Measurements from ENCODE around the gene NFYA.

The NFYA gene

GRCh38 chr6:41064841-41065240 is 7.9 kb upstream of the NFYA start (continued):
- no peak for TF ChIP-seq PRDM4 (tag by site-specific recombination; IDR thresholded peaks at IDR 0.05)
- no peak for TF ChIP-seq ZNF18 (tag by site-specific recombination; IDR thresholded peaks at IDR 0.05)
- TF ChIP-seq BCL11B (tag by site-specific recombination; IDR thresholded peaks at IDR 0.05; ENCODE audit: low read depth), result no peak
- no peak for TF ChIP-seq ZNF114 (tag by site-specific recombination; IDR thresholded peaks at IDR 0.05)
- no peak for TF ChIP-seq GLIS1 (tag by site-specific recombination; IDR thresholded peaks at IDR 0.05)
- TF ChIP-seq ZNF394 (tag by site-specific recombination; IDR thresholded peaks at IDR 0.05; ENCODE audit: borderline replicate concordance), result no peak

GRCh38 chr6:41065550-41066026 is 7.2 kb upstream of the NFYA start:
- no peak overlapping the region for H3K4me3 ChIP-seq (ENCODE audit: low read depth, low read length)
- ChIA-PET CTCF (interaction anchor here (0.6 to 1.3 kb wide), 7 partner anchors 10 to 1717 kb away, joined by 3 to 6 read pairs (median 4); no protein-coding TSS in a partner anchor), POLR2A (no interaction called here)
- no peaks in the 10 kb centered on the region for H3K9me3 ChIP-seq (ENCODE audit: control insufficient read depth, insufficient read depth, low read depth, low read length)
- H3K27ac ChIP-seq (ENCODE audit: extremely low read depth, low read depth, low read length), result no peak overlapping the region
- H3K4me1 ChIP-seq (ENCODE audit: control insufficient read depth, insufficient read depth, low read length), result no peaks in the 10 kb centered on the region
- H3K36me3 ChIP-seq (ENCODE audit: control insufficient read depth in 2 of 2, insufficient read depth in 1 of 2, low read length in 2 of 2), result peaks cover 4 to 58% of the 10 kb centered on the region in 2 experiments; a peak in 2 of 3 replicates
- TF ChIP-seq ZNF394 (tag by site-specific recombination; IDR thresholded peaks at IDR 0.05; ENCODE audit: borderline replicate concordance), result no peak
- TF ChIP-seq ZNF211 (tag by site-specific recombination; IDR thresholded peaks at IDR 0.05; ENCODE audit: low read depth), result no peak
- no peak for TF ChIP-seq ZNF449 (tag by site-specific recombination; IDR thresholded peaks at IDR 0.05)
- no peak for TF ChIP-seq ZBTB10 (tag by site-specific recombination; IDR thresholded peaks at IDR 0.05)
- no peak for TF ChIP-seq ZNF600 (tag by site-specific recombination; IDR thresholded peaks at IDR 0.05)
- TF ChIP-seq MYNN (tag by site-specific recombination; IDR thresholded peaks at IDR 0.05; ENCODE audit: borderline replicate concordance), result no peak
- no peak for TF ChIP-seq INSM2 (tag by site-specific recombination; IDR thresholded peaks at IDR 0.05)
- TF ChIP-seq ZNF549 (tag by site-specific recombination; IDR thresholded peaks at IDR 0.05), result no peak
- no peak for TF ChIP-seq ZNF324 (tag by site-specific recombination; IDR thresholded peaks at IDR 0.05)
- no peak for TF ChIP-seq TRIM28 (IDR thresholded peaks at IDR 0.05; ENCODE audit: borderline replicate concordance, low read length)
- TF ChIP-seq YY2 (tag by site-specific recombination; IDR thresholded peaks at IDR 0.05), result no peak

All from HEK293 (cell line).